GM23338 (cell line): ENCODE results near the gene AQP12B. TPM values are rescaled to one million over a fixed set of nuclear protein-coding genes. Genes with fewer than 3 reads are reported as not detected.

ENCODE experiments used
- ATAC-seq: fragments of 200-7000 bp; cut with Tn5 transposase; 3 replicates; pipeline ENCODE4 v1.9.1; 2020
- DNase-seq: peaks from one replicate; pipeline ENCODE4 v3.0.0-alpha.2; 2015; ENCODE audit warnings: low spot score
- H2AFZ ChIP-seq: fragments of 200-600 bp; sonication (generic); 2 replicates; pipeline ENCODE4 v1.8.0; 2016; ENCODE audit warnings: antibody characterized with exemption, mild to moderate bottlenecking, moderate library complexity
- H3F3A ChIP-seq: fragments of 200-600 bp; sonication (generic); replicated peaks from 2 replicates; pipeline ENCODE4 v1.8.0; 2017; ENCODE audit warnings: antibody characterized with exemption, mixed run types, low read depth
- H3K27ac ChIP-seq: fragments of 200-600 bp; sonication (generic); 2 replicates; pipeline ENCODE4 v1.6.1; 2016; ENCODE audit warnings: low read depth
- H3K27me3 ChIP-seq: fragments of 200-600 bp; sonication (generic); 2 replicates; pipeline ENCODE4 v1.8.0; 2016; ENCODE audit warnings: mild to moderate bottlenecking, mixed run types, moderate library complexity; ENCODE audit not compliant: insufficient read depth
- H3K36me3 ChIP-seq: fragments of 200-600 bp; sonication (generic); 2 replicates; pipeline ENCODE4 v1.8.0; 2016; ENCODE audit warnings: mild to moderate bottlenecking; ENCODE audit not compliant: insufficient read depth
- H3K4me1 ChIP-seq: fragments of 200-600 bp; sonication (generic); 2 replicates; pipeline ENCODE4 v1.8.0; 2016; ENCODE audit warnings: mild to moderate bottlenecking, moderate library complexity; ENCODE audit not compliant: insufficient read depth
- H3K4me2 ChIP-seq: fragments of 200-600 bp; sonication (generic); 2 replicates; pipeline ENCODE4 v1.7.1; 2017; ENCODE audit warnings: mixed run types
- H3K4me3 ChIP-seq: fragments of 200-600 bp; sonication (generic); 2 replicates; pipeline ENCODE4 v1.6.1; 2016; ENCODE audit warnings: mixed run types
- H3K79me2 ChIP-seq: fragments of 200-600 bp; sonication (generic); replicated peaks from 2 replicates; pipeline ENCODE4 v1.8.0; 2017; ENCODE audit warnings: mild to moderate bottlenecking; ENCODE audit not compliant: insufficient read depth
- H3K9me2 ChIP-seq: fragments of 200-600 bp; sonication (generic); 2 replicates; pipeline ENCODE4 v1.8.0; 2017; ENCODE audit not compliant: insufficient read depth
- H4K20me1 ChIP-seq: fragments of 200-600 bp; sonication (generic); replicated peaks from 2 replicates; pipeline ENCODE4 v1.8.0; 2017; ENCODE audit warnings: mild to moderate bottlenecking; ENCODE audit not compliant: insufficient read depth
- H3K27ac Mint-ChIP-seq: 2 replicates; pipeline ENCODE4 v1.8.0; 2020; ENCODE audit warnings: inconsistent platforms, mild to moderate bottlenecking, moderate library complexity, mixed read lengths
- H3K27me3 Mint-ChIP-seq: 3 replicates; pipeline ENCODE4 v1.8.0; 2022; ENCODE audit warnings: low read depth, mild to moderate bottlenecking, moderate library complexity, mixed read lengths, inconsistent platforms; ENCODE audit not compliant: insufficient read depth, poor library complexity
- H3K36me3 Mint-ChIP-seq: 3 replicates; pipeline ENCODE4 v1.8.0; 2021; ENCODE audit warnings: low read depth, mild to moderate bottlenecking, inconsistent platforms, moderate library complexity, mixed read lengths
- H3K4me1 Mint-ChIP-seq: 3 replicates; pipeline ENCODE4 v1.8.0; 2020; ENCODE audit warnings: mild to moderate bottlenecking, inconsistent platforms, mixed read lengths
- H3K4me3 Mint-ChIP-seq: 3 replicates; pipeline ENCODE4 v1.8.0; 2021; ENCODE audit warnings: moderate library complexity, mild to moderate bottlenecking, inconsistent platforms, mixed read lengths
- H3K9me3 Mint-ChIP-seq: 3 replicates; pipeline ENCODE4 v1.8.0; 2020; ENCODE audit warnings: moderate library complexity, mild to moderate bottlenecking, inconsistent platforms, mixed read lengths
- CREB1 ChIP-seq: fragments of 250-450 bp; sonication (Bioruptor Pico); IDR thresholded peaks from 2 replicates; pipeline ENCODE4 v1.5.0; 2020; ENCODE audit warnings: low read depth, mild to moderate bottlenecking, moderate library complexity
- CTCF ChIP-seq, 2 experiments: fragments of 200-600 bp in 1 of 2; sonication (generic) in 1 of 2; conservative IDR thresholded peaks; 2 replicates each; pipeline versions ENCODE4 v1.5.1 to v1.6.1; 2016 to 2017; ENCODE audit warnings: antibody characterized with exemption in 2 of 2, low read depth in 2 of 2, mild to moderate bottlenecking in 2 of 2, moderate library complexity in 1 of 2
- ETS1 ChIP-seq: IDR thresholded peaks from 2 replicates; pipeline ENCODE4 v1.6.1; 2016; ENCODE audit warnings: antibody characterized with exemption
- EZH2 ChIP-seq: fragments of 200-600 bp; sonication (generic); IDR thresholded peaks from one replicate; pipeline ENCODE4 v1.8.0; 2017; ENCODE audit warnings: antibody characterized with exemption, mild to moderate bottlenecking, low read depth; ENCODE audit not compliant: unreplicated experiment
- EZH2phosphoT487 ChIP-seq: fragments of 200-600 bp; sonication (generic); IDR thresholded peaks from one replicate; pipeline ENCODE4 v1.8.1; 2018; ENCODE audit warnings: antibody characterized with exemption; ENCODE audit not compliant: unreplicated experiment
- JUNB ChIP-seq: IDR thresholded peaks from one replicate; pipeline ENCODE4 v1.6.1; 2016; ENCODE audit warnings: antibody characterized with exemption; ENCODE audit not compliant: unreplicated experiment
- NANOG ChIP-seq: IDR thresholded peaks from 2 replicates; pipeline ENCODE4 v1.6.1; 2016; ENCODE audit warnings: antibody characterized with exemption, borderline replicate concordance
- POLR2AphosphoS5 ChIP-seq: IDR thresholded peaks from 2 replicates; pipeline ENCODE4 v1.6.1; 2016; ENCODE audit warnings: antibody characterized with exemption, low read depth
- REST ChIP-seq: IDR thresholded peaks from one replicate; pipeline ENCODE4 v1.6.1; 2018; ENCODE audit warnings: antibody characterized with exemption; ENCODE audit not compliant: unreplicated experiment
- STAT1 ChIP-seq: IDR thresholded peaks from one replicate; pipeline ENCODE4 v1.6.1; 2016; ENCODE audit warnings: antibody characterized with exemption; ENCODE audit not compliant: unreplicated experiment
- ZNF114 ChIP-seq: fragments of 250-450 bp; sonication (Bioruptor Pico); IDR thresholded peaks from 2 replicates; pipeline ENCODE4 v1.5.0; 2020; ENCODE audit warnings: mild to moderate bottlenecking, moderate library complexity
- ZNF331 ChIP-seq: fragments of 250-450 bp; sonication (Bioruptor Pico); IDR thresholded peaks from 2 replicates; pipeline ENCODE4 v1.5.0; 2020; ENCODE audit warnings: low read depth, mild to moderate bottlenecking, moderate library complexity
- ZNF462 ChIP-seq: fragments of 250-450 bp; sonication (Bioruptor Pico); IDR thresholded peaks from 2 replicates; pipeline ENCODE4 v1.5.0; 2020; ENCODE audit warnings: mild to moderate bottlenecking, moderate library complexity
- polyA plus RNA-seq: library from polyadenylated mRNA; unstranded; fragments of >200 nt; fragmentation: Nextera tagmentation; extraction: Ambion mirVana; gene quantifications from 2 replicates; pipeline ENCODE4 v1.2.1, GENCODE V29; 2016
- total RNA-seq: library from RNA; depleted of rRNA; stranded (reverse); fragments of >200 nt; shearing (Covaris generic); gene quantifications from 2 replicates; pipeline ENCODE4 v1.2.3, GENCODE V29; 2014

Gene AQP12B
- total and polyA plus RNA-seq, 2 experiments from 2014 or later: not detected

GRCh38 chr2:240629968-240630770 lies 52.5 kb downstream of the AQP12B start:
- H3K4me3 Mint-ChIP-seq: no peak overlapping the region
- H3F3A ChIP-seq: no peaks in the 10 kb centered on the region
- H3K4me1 ChIP-seq: no peaks in the 10 kb centered on the region
- no peaks in the 10 kb centered on the region for H3K36me3 ChIP-seq
- H3K27me3 Mint-ChIP-seq: peaks cover 11% of the 10 kb centered on the region
- H3K4me2 ChIP-seq: no peak overlapping the region
- TF ChIP-seq JUNB (no peak), CREB1 (CRISPR knock-in tag) (no peak), POLR2AphosphoS5 (no peak), REST (no peak), STAT1 (no peak), EZH2phosphoT487 (no peak), ZNF331 (CRISPR knock-in tag) (no peak), NANOG (no peak), ETS1 (no peak), ZNF114 (CRISPR knock-in tag) (no peak), CTCF (conservative IDR thresholded peaks at IDR 0.05; ENCODE audit: low read depth in 2 of 2) (no peak), EZH2 (no peak), ZNF462 (no peak)
- DNase-seq (no peak), ATAC-seq (no peak)
- H4K20me1 ChIP-seq: no peaks in the 10 kb centered on the region
- H3K36me3 Mint-ChIP-seq: peaks cover 8% of the 10 kb centered on the region; the same call in 2 of the 3 replicates
- peaks cover 35% of the 10 kb centered on the region for H3K9me3 Mint-ChIP-seq
- H3K27me3 ChIP-seq: no peaks in the 10 kb centered on the region
- H3K9me2 ChIP-seq: no peaks in the 10 kb centered on the region
- H3K27ac ChIP-seq: no peak overlapping the region
- H3K79me2 ChIP-seq: no peaks in the 10 kb centered on the region
- H2AFZ ChIP-seq: no peak overlapping the region
- no peak overlapping the region for H3K27ac Mint-ChIP-seq
- H3K4me3 ChIP-seq: no peak overlapping the region
- peaks cover under 1% of the 10 kb centered on the region; the same call in 1 of the 3 replicates for H3K4me1 Mint-ChIP-seq
